GM18505 (cell line): ENCODE measurements around the gene C1QL1.

Source experiments
- ATAC-seq: cut with Tn5 transposase; IDR thresholded peaks from one replicate; pipeline ENCODE4 v1.9.1; 2021; ENCODE audit not compliant: unreplicated experiment
- POLR2A ChIP-seq: IDR thresholded peaks from 4 replicates; pipeline ENCODE4 v1.6.1; 2011; ENCODE audit warnings: borderline replicate concordance; ENCODE audit not compliant: insufficient read depth, insufficient read length; ENCODE audit errors: extremely low read depth

Gene C1QL1

GRCh38 chr17:44914148-44914547 lies 54.0 kb downstream of the C1QL1 start:
- TF ChIP-seq POLR2A, result no peak
- no peak for ATAC-seq

GRCh38 chr17:44913676-44914075 lies 54.4 kb downstream of the C1QL1 start:
- no peak for TF ChIP-seq POLR2A
- no peak for ATAC-seq

- TF ChIP-seq POLR2A, result no peak
- no peak for ATAC-seq
Measured at GRCh38 chr17:44912763-44913544, 55.1 kb downstream of the C1QL1 start.

GRCh38 chr17:44911133-44912001 lies 56.7 kb downstream of the C1QL1 start:
- ATAC-seq, result no peak
- no peak for TF ChIP-seq POLR2A

GRCh38 chr17:44910231-44911106 lies 57.6 kb downstream of the C1QL1 start:
- TF ChIP-seq POLR2A, result no peak
- no peak for ATAC-seq
